ENCODE results near the gene MROH7.

DNA sequence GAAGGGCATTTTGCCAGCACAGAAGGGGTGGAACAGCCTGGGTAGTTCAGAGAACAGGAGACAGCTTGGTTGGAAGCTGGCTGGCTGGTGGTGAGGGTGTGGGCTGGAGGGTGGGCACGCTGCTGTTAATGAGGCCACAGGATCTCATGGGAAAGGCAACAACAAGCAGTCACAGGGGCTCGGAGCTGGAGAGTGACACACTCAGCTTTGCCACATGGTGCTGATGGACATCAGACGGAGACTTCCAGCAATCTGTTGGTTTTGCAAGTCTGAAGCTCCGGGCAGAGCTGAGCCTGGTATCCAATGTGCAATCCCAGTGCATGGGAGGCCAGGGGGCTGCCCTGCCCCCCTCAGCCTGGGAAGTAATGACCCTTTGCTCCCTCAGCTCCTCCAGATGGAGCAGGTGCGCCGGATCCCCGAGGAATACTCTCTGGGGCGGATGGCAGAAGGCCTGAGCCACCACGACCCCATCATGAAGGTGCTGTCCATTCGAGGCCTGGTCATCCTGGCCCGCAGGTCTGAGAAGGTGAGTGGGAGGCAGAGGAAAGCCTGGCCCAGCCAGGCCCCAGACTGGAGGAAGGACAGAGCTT, 58.4 kb downstream of the MROH7 start:
- TF ChIP-seq TAF1 (IDR thresholded peaks at IDR 0.05; ENCODE audit: low read depth, low read length) (no peak), PAX5 (IDR thresholded peaks at IDR 0.05; ENCODE audit: insufficient read depth, low read length, severe bottlenecking) (no peak)

Data from GM12891 (cell line).